Smooth muscle cell (in vitro differentiated cells): ENCODE measurements around the gene FRG2C. TPM values are rescaled to one million over a fixed set of nuclear protein-coding genes. Genes with fewer than 3 reads are reported as not detected.
A peak's percentile ranks its signal among the peaks of the same experiment; 100 is the strongest.
"Not testable (repeated sequence)": the region's sequence is repeated elsewhere in the genome, so short reads cannot be mapped to it uniquely, and the experiment has no call there.

Experiments
- DNase-seq: peaks from one replicate; lab custom pipeline; 2025; ENCODE audit not compliant: unreplicated experiment; lab: John Stamatoyannopoulos, UW
- H2AFZ ChIP-seq: fragments of 200-600 bp; sonication (generic); 2 replicates; pipeline ENCODE4 v1.6.0; 2016; ENCODE audit warnings: antibody characterized with exemption, low read depth, mild to moderate bottlenecking
- H3F3A ChIP-seq: fragments of 200-600 bp; sonication (generic); 2 replicates; pipeline ENCODE4 v1.6.0; 2017; ENCODE audit warnings: antibody characterized with exemption, low read depth
- H3K27ac ChIP-seq: fragments of 200-600 bp; sonication (generic); 2 replicates; pipeline ENCODE4 v1.5.1; 2016; ENCODE audit warnings: low read depth, mild to moderate bottlenecking
- H3K27me3 ChIP-seq: fragments of 200-600 bp; sonication (generic); 2 replicates; pipeline ENCODE4 v1.6.1; 2016; ENCODE audit warnings: low read depth, mild to moderate bottlenecking
- H3K36me3 ChIP-seq: fragments of 200-600 bp; sonication (generic); 2 replicates; pipeline ENCODE4 v1.5.1; 2016; ENCODE audit warnings: low read depth
- H3K4me1 ChIP-seq: fragments of 200-600 bp; sonication (generic); 2 replicates; pipeline ENCODE4 v1.5.1; 2016; ENCODE audit warnings: low read depth
- H3K4me2 ChIP-seq: fragments of 200-600 bp; sonication (generic); 2 replicates; pipeline ENCODE4 v1.6.0; 2016; ENCODE audit warnings: mild to moderate bottlenecking
- H3K4me3 ChIP-seq: fragments of 200-600 bp; sonication (generic); 2 replicates; pipeline ENCODE4 v1.5.1; 2016; ENCODE audit warnings: mild to moderate bottlenecking
- H3K79me2 ChIP-seq: fragments of 200-600 bp; sonication (generic); 2 replicates; pipeline ENCODE4 v1.6.0; 2016; ENCODE audit warnings: low read depth, mild to moderate bottlenecking
- H3K9ac ChIP-seq: fragments of 200-600 bp; sonication (generic); 2 replicates; pipeline ENCODE4 v1.6.0; 2016; ENCODE audit warnings: low read depth
- H3K9me3 ChIP-seq: fragments of 200-600 bp; sonication (generic); replicated peaks from 2 replicates; pipeline ENCODE4 v1.5.1; 2016; ENCODE audit warnings: low read depth
- H4K20me1 ChIP-seq: fragments of 200-600 bp; sonication (generic); 2 replicates; pipeline ENCODE4 v1.6.0; 2016; ENCODE audit warnings: low read depth
- WGBS: methylation state at CpG from one replicate; pipeline ENCODE4 v1.1.7; 2016; ENCODE audit warnings: low lambda C conversion rate; 5-methylcytosine and 5-hydroxymethylcytosine counted together
- microRNA counts: library from miRNA; unstranded; fragments of <30 nt; microRNA quantifications from one replicate; lab custom pipeline; 2016
- microRNA-seq: library from miRNA; unstranded; fragments of <30 nt; microRNA quantifications from one replicate; pipeline ENCODE4, GENCODE V29; 2016; ENCODE audit warnings: borderline number of aligned reads
- polyA plus RNA-seq: library from polyadenylated mRNA; unstranded; fragments of >200 nt; fragmentation: Nextera tagmentation; extraction: Ambion mirVana; gene quantifications from 2 replicates; pipeline ENCODE4 v1.2.1, GENCODE V29; 2016
- small RNA-seq: library from RNA; depleted of rRNA; stranded (forward); fragments of <200 nt; gene quantifications from one replicate; pipeline ENCODE3, GENCODE V24; 2014
- total RNA-seq: library from RNA; depleted of rRNA; stranded (reverse); fragments of >200 nt; gene quantifications from 2 replicates; pipeline ENCODE4 v1.2.3, GENCODE V29; 2014
- TF ChIP-seq, protein P1 (sequence below): fragments of 200-600 bp; sonication (generic); IDR thresholded peaks from 2 replicates; pipeline ENCODE4 v1.5.1; 2017; ENCODE audit warnings: borderline replicate concordance, mild to moderate bottlenecking, antibody characterized with exemption; ENCODE audit not compliant: insufficient read depth, poor library complexity, severe bottlenecking

Gene FRG2C
- total and polyA plus RNA-seq, 2 experiments from 2014 or later, result not detected

DNA sequence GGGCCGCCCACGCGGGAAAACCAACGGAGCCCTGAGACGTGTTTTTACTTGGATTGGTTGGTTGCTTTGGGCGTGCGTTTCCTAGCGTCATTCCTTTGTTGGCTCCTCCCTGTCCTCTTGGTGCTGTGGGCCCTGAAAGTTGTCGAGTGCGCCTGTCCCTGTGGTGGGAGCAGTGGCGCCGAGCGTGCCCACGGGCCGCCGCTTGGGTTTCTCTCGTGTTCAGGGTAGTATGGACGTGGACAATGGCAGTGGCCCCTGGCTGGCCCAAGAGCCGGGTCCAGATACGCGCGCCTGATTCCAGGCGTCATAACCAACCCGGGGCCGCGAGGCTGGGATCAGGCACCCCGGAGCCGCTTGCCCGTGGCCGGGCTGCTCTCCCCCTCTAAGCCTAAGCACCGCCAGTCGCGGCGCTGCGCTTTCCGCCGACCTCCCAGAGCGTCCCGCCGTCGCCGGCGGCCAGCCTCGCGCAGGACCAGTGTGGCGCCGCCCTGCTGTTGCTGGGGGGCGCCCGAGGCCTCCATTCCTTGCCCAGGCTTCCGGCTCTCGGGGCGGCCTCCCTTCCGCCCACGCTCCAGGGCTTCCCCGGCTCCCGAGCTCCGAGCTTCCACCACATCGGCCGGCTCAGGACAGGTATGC, 8.1 kb downstream of the FRG2C start:
- not testable (repeated sequence) for H4K20me1 ChIP-seq, H3F3A ChIP-seq, H3K9me3 ChIP-seq, H3K79me2 ChIP-seq, DNase-seq, H3K36me3 ChIP-seq, H3K4me1 ChIP-seq
- 28% methylated on average over 59 of the region's 59 CpGs for WGBS
- Histone ChIP-seq H3K4me3 (peak overlapping the region; percentile 57), H2AFZ (peak overlapping the region; percentile 65), H3K27me3 (peaks cover 44% of the 10 kb centered on the region), H3K9ac (peak overlapping the region; percentile 35), H3K4me2 (peak overlapping the region; percentile 90), H3K27ac (peak overlapping the region; percentile 70)
- TF ChIP-seq, protein P1, sequence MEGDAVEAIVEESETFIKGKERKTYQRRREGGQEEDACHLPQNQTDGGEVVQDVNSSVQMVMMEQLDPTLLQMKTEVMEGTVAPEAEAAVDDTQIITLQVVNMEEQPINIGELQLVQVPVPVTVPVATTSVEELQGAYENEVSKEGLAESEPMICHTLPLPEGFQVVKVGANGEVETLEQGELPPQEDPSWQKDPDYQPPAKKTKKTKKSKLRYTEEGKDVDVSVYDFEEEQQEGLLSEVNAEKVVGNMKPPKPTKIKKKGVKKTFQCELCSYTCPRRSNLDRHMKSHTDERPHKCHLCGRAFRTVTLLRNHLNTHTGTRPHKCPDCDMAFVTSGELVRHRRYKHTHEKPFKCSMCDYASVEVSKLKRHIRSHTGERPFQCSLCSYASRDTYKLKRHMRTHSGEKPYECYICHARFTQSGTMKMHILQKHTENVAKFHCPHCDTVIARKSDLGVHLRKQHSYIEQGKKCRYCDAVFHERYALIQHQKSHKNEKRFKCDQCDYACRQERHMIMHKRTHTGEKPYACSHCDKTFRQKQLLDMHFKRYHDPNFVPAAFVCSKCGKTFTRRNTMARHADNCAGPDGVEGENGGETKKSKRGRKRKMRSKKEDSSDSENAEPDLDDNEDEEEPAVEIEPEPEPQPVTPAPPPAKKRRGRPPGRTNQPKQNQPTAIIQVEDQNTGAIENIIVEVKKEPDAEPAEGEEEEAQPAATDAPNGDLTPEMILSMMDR, result peak; percentile 26

DNA sequence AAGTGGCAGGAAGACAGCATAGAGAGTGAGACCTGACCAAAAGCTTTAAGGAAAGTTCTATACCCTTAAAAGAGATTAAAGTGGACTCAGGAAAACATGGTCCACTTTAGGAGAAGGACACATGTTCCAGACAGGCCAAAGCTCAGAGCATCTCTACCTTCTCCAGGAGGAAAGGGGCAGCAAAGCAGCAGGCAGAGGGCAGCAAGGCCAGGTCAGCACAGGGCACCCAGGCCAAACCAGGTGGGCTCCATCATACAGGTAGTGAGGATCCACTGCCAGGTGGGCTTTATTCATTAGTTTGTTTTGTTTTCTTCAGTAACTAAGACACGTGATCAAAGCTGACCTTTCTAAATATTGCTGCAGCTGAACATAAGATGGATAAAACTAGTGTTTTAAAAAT, 19.8 kb downstream of the FRG2C start:
- H3K4me2 ChIP-seq, H3K9me3 ChIP-seq, H3K36me3 ChIP-seq, H3K27ac ChIP-seq, H2AFZ ChIP-seq, H3F3A ChIP-seq, H3K27me3 ChIP-seq, H3K79me2 ChIP-seq, H3K4me1 ChIP-seq, H4K20me1 ChIP-seq, H3K9ac ChIP-seq, DNase-seq, H3K4me3 ChIP-seq: not testable (repeated sequence)
- WGBS, result 40% methylated on average over 1 of the region's 1 CpG

DNA sequence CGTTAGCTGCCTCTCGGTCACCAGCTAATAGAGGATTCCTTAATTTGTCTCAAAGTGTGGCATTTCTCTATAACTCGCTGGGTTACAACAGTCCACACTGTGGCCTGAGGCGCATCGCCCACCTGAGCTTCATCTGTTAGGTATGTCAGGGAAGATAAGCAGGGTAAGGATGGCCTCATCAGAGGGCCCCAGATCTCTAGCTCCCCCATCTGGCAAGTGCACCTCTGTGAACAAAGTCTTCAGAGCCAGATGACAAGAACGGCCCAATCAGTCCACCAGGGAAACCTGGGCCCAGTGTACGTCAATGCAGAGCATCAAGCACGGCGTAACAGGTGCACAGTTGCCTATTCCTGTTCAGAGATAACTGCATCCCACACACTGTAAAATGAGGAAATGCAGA, 23.2 kb downstream of the FRG2C start:
- Histone ChIP-seq H3K4me3 (no peak overlapping the region), H3K27me3 (no peaks in the 10 kb centered on the region), H3K4me2 (no peak overlapping the region), H3K79me2 (no peaks in the 10 kb centered on the region), H3K9me3 (no peaks in the 10 kb centered on the region), H3K9ac (no peak overlapping the region), H3F3A (no peaks in the 10 kb centered on the region), H3K27ac (no peak overlapping the region), H4K20me1 (no peaks in the 10 kb centered on the region), H2AFZ (no peak overlapping the region), H3K36me3 (no peaks in the 10 kb centered on the region), H3K4me1 (no peaks in the 10 kb centered on the region)
- TF ChIP-seq, protein P1, result no peak
- 93% methylated on average over 9 of the region's 9 CpGs for WGBS
- DNase-seq, result no peak

DNA sequence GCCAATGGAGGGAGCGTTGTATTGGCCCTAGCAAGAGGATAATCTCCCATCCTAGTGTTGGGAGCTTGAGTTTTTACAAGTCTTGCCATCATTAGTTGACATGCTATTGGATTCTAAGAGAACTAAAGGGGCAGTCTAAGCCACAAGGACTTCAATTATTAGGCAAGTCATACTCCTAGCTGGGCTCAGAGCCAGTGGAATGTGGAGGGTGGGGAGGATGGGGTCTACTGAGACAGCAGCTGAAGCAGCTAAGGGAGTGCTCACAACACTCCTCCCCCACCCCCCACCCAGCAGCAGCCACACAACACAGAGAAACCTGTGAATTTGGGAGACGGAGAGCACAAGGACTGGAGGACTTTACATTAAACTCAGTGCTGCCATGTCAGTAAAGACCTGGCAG, 27.9 kb downstream of the FRG2C start:
- Histone ChIP-seq H3K27me3 (no peaks in the 10 kb centered on the region), H3F3A (no peaks in the 10 kb centered on the region), H2AFZ (no peak overlapping the region), H3K4me2 (no peak overlapping the region), H4K20me1 (no peaks in the 10 kb centered on the region), H3K27ac (no peak overlapping the region), H3K4me1 (no peaks in the 10 kb centered on the region), H3K4me3 (no peak overlapping the region), H3K36me3 (no peaks in the 10 kb centered on the region), H3K9me3 (peaks cover 3% of the 10 kb centered on the region), H3K9ac (no peak overlapping the region), H3K79me2 (no peaks in the 10 kb centered on the region)
- DNase-seq, result no peak
- TF ChIP-seq, protein P1, result no peak
- 58% methylated on average over 2 of the region's 2 CpGs for WGBS

MicroRNA genes within 50 kb of the gene (microRNA counts, 767-probe panel; counts per million panel counts)
- 183 counts per million for microRNA hsa-miR-1324 (lab: Ali Mortazavi, UCI)

Small RNA genes within 50 kb of the gene (microRNA-seq; reads per million reads assigned to microRNA genes)
- not detected for gene MIR1324

Small RNA genes within 50 kb of the gene (small RNA-seq; reads per million reads assigned to genes)
- gene AC108724.2, result not detected

Other genes starting within 250 kb of the FRG2C start
- 1.3 and 1.4 TPM in 2 replicates for gene ZNF717, start 121.2 kb downstream of the FRG2C start, total RNA-seq
- 0.09 and 1.4 TPM in 2 replicates for gene ZNF717, start 121.2 kb downstream of the FRG2C start, polyA plus RNA-seq